Adrenal gland (tissue), 12 donors: ENCODE measurements around the gene CIPC. TPM values are rescaled to one million over a fixed set of nuclear protein-coding genes. Genes with fewer than 3 reads are reported as not detected.
A peak's percentile ranks its signal among the peaks of the same experiment; 100 is the strongest.

Experiments used
- DNase-seq, 7 donors: peaks; one replicate each; pipeline ENCODE4 v3.0.0-alpha.2; 2019 to 2020
- H3K27ac ChIP-seq, 5 donors: fragments of 200-600 bp; sonication (generic) in 4 of 5; 1 replicate in 3 of 5; 2 replicates in 2 of 5; pipeline versions ENCODE4 v1.5.1 to v1.8.0; 2016 to 2020; ENCODE audit warnings: mild to moderate bottlenecking in 1 of 5
- H3K27me3 ChIP-seq: fragments of 200-600 bp; 2 replicates; pipeline ENCODE4 v1.8.0; 2021
- H3K36me3 ChIP-seq, 2 donors: fragments of 200-600 bp; replicated peaks in 1 of 2; 1 replicate in 1 of 2; 2 replicates in 1 of 2; pipeline versions ENCODE4 v1.5.1 to v1.8.0; 2018 to 2022
- H3K4me1 ChIP-seq, 2 donors: fragments of 200-600 bp; replicated peaks in 1 of 2; 1 replicate in 1 of 2; 2 replicates in 1 of 2; pipeline versions ENCODE4 v1.5.1 to v1.8.0; 2018 to 2021
- H3K4me3 ChIP-seq, 4 donors: fragments of 200-600 bp; sonication (generic) in 3 of 4; one replicate each; pipeline ENCODE4 v1.5.1; 2016 to 2018
- H3K9me3 ChIP-seq, 3 donors: fragments of 200-600 bp; sonication (generic) in 1 of 3; replicated peaks in 1 of 3; 1 replicate in 2 of 3; 2 replicates in 1 of 3; pipeline versions ENCODE4 v1.5.1 to v1.8.0; 2016 to 2021
- CTCF ChIP-seq, 6 experiments: fragments of 450-650 bp in 4 of 6; fragments of 200-600 bp in 2 of 6; sonication (generic) in 1 of 6; IDR thresholded peaks; 1 replicate in 5 of 6; 2 replicates in 1 of 6; pipeline versions ENCODE4 v1.5.1 to v1.8.0; 2016 to 2021; ENCODE audit warnings: antibody characterized with exemption in 6 of 6, mild to moderate bottlenecking in 2 of 6, moderate library complexity in 1 of 6
- POLR2A ChIP-seq, 2 donors: fragments of 450-650 bp; IDR thresholded peaks; one replicate each; pipeline ENCODE4 v1.6.1; 2017; ENCODE audit warnings: antibody characterized with exemption in 2 of 2, mild to moderate bottlenecking in 2 of 2, moderate library complexity in 1 of 2
- WGBS, 4 donors: extraction: QIAGEN DNeasy Blood & Tissue Kit in 2 of 4; methylation state at CpG; one replicate each; pipeline versions ENCODE4 v1.1.5 to v1.1.7; 2013 to 2017; 5-methylcytosine and 5-hydroxymethylcytosine counted together
- intact Hi-C, 2 donors: fragments of 100-400 bp; cut with DNase I; formaldehyde crosslinking; loops; one replicate each; pipeline versions ENCODE4 v1.14.1 to v1.15.0; 2022 to 2023
- polyA plus RNA-seq, 3 donors: library from polyadenylated mRNA; stranded (reverse); fragments of 200-250 nt in 2 of 3; fragments of 350-450 nt in 1 of 3; fragmentation: Illumina TruSeq in 1 of 3; extraction: RNeasy Lipid Tissue Mini Kit (QIAGEN cat#74804) in 1 of 3; gene quantifications; one replicate each; pipeline ENCODE4 v1.2.3, GENCODE V29; 2013 to 2014
- total RNA-seq, 9 donors: library from RNA; depleted of rRNA in 4 of 9; stranded (reverse); fragments of >200 nt in 4 of 9; fragments of 120-200 nt in 1 of 9; fragmentation: NEBNext Ultra II Directional in 1 of 9; extraction: Animal tissue kit (Norgen Biotek cat#: 25700) in 1 of 9; gene quantifications; one replicate each; pipeline versions ENCODE4 v1.1.0 to v1.2.4, GENCODE V29; 2013 to 2023
- donor health status: healthy with polysubstance abuse.
- donor health status: Bipolar disorder and iron deficiency.
- donor health status: DM: yes; HTN: yes; CAD: no.
- donor health status: DM: no; HTN: no; CAD: no.
- donor health status: DM: no; HTN: no; CAD: no.
- donor health status: DM: yes; HTN: yes; CAD: no.

The CIPC gene
- total and polyA plus RNA-seq, 12 donors, result 3.7 to 48.6 (median 26.1) TPM

- no peaks in the 10 kb centered on the region for H3K9me3 ChIP-seq
- DNase-seq, result no peak
- WGBS, 4 donors, result 83 to 92% (median 89%) methylated on average over 3 of the region's 3 CpGs
- no peaks in the 10 kb centered on the region for H3K36me3 ChIP-seq
- TF ChIP-seq CTCF (IDR thresholded peaks at IDR 0.05), result no peak
- TF ChIP-seq POLR2A (IDR thresholded peaks at IDR 0.05), result no peak
- intact Hi-C loops, result no loop called here
- no peak overlapping the region for H3K4me3 ChIP-seq
- H3K27ac ChIP-seq, result no peak overlapping the region
- H3K27me3 ChIP-seq, result no peaks in the 10 kb centered on the region
- H3K4me1 ChIP-seq, result peaks cover 7 to 8% of the 10 kb centered on the region in 2 donors
Observed at GRCh38 chr14:77092676-77093075, 5.4 kb upstream of the CIPC start.

- 16 to 25% (median 20%) methylated on average over 8 of the region's 8 CpGs for WGBS, 4 donors
- Histone ChIP-seq H3K9me3 (no peaks in the 10 kb centered on the region), H3K4me1 (peaks cover 15 to 18% of the 10 kb centered on the region in 2 donors), H3K4me3 (no peak overlapping the region), H3K36me3 (no peaks in the 10 kb centered on the region), H3K27me3 (no peaks in the 10 kb centered on the region), H3K27ac (no peak overlapping the region)
- TF ChIP-seq POLR2A (IDR thresholded peaks at IDR 0.05) (no peak), CTCF (IDR thresholded peaks at IDR 0.05) (peak; percentile 62 to 80 (median 76))
- peak; percentile 75 to 91 (median 80) for DNase-seq
- intact Hi-C loops, result no loop called here
Observed at GRCh38 chr14:77094672-77095284, 3.3 kb upstream of the CIPC start.

DNA sequence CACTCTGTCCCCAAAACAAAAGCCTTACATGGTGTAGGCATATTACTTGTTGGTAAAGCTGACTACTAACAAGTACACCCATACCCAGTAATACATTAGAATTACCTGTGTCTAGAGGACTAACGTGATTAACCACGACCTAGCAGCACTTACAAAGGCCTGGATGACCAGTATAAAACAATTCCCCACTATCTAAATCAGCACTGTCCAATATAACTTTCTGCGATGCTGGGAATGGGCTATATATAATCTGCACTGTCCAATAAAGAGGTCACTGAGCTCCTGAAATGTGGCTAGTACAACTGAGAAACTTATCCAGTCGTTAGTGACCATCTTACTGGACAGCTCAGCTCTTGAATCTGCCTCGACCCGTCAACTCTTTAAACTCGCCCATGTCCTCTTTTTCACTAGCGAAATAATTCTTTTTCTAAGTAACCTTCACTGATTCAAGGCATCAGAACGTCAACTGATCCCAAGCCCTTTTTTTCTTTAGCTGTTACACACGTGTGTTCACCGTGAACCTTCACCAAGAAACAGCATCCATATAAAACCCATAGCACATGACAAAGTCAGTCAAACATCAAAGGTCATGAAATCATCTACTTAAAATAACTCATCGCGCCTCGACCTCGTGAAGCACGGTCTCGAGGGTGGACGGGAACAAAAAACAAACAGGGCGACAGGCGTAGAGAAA lies 905 bp upstream of the CIPC start:
- intact Hi-C loops, result no loop called here
- Histone ChIP-seq H3K27ac (peak overlapping the region; percentile 84 to 97 (median 96)), H3K9me3 (no peaks in the 10 kb centered on the region), H3K4me3 (peak overlapping the region; percentile 13 to 65 (median 52)), H3K4me1 (peaks cover 28 to 40% of the 10 kb centered on the region in 2 donors), H3K36me3 (no peaks in the 10 kb centered on the region), H3K27me3 (no peaks in the 10 kb centered on the region)
- DNase-seq, result no peak
- TF ChIP-seq POLR2A (IDR thresholded peaks at IDR 0.05) (no peak), CTCF (IDR thresholded peaks at IDR 0.05) (no peak)
- WGBS, 4 donors, result 2 to 6% (median 4%) methylated on average over 20 of the region's 20 CpGs

GRCh38 chr14:77098529-77099353 lies 683 bp downstream of the CIPC start:
- peak overlapping the region; percentile 84 to 97 (median 92) for H3K27ac ChIP-seq
- intact Hi-C loops, result no loop called here
- no peaks in the 10 kb centered on the region for H3K36me3 ChIP-seq
- WGBS, 4 donors, result 3 to 11% (median 6%) methylated on average over 16 to 23 of the region's 23 CpGs
- TF ChIP-seq POLR2A (IDR thresholded peaks at IDR 0.05) (peak in 1 of 2 donors; percentile 22), CTCF (IDR thresholded peaks at IDR 0.05) (no peak)
- H3K27me3 ChIP-seq, result no peaks in the 10 kb centered on the region
- H3K4me1 ChIP-seq, result peaks cover 28 to 52% of the 10 kb centered on the region in 2 donors
- no peaks in the 10 kb centered on the region for H3K9me3 ChIP-seq
- peak overlapping the region; percentile 49 to 79 (median 62) for H3K4me3 ChIP-seq
- DNase-seq, result peak; percentile 66 to 81 (median 70)
